Measurements from ENCODE around the gene CUX1. TPM values are rescaled to one million over a fixed set of nuclear protein-coding genes. Genes with fewer than 3 reads are reported as not detected.
"Not testable (repeated sequence)": the region's sequence is repeated elsewhere in the genome, so short reads cannot be mapped to it uniquely, and the experiment has no call there.

Gene CUX1
- total RNA-seq, 2 experiments from 2014 or later = 30.7 to 31.2 TPM

- ChIA-PET CTCF (no interaction called here), POLR2A (no interaction called here)
- Mint-ChIP-seq H3K36me3 (ENCODE audit: low read depth) (no peaks in the 10 kb centered on the region), H3K27ac (no peak overlapping the region), H3K4me3 (no peak overlapping the region), H3K9me3 (ENCODE audit: insufficient read depth) (no peaks in the 10 kb centered on the region), H3K4me1 (ENCODE audit: low read depth) (no peaks in the 10 kb centered on the region), H3K27me3 (ENCODE audit: low read depth) (no peaks in the 10 kb centered on the region)
- DNase-seq = no peak
- ATAC-seq = no peak
Measured at GRCh38 chr7:102000123-102000522, 182.7 kb downstream of the CUX1 start.

GRCh38 chr7:102004229-102004628 is 186.8 kb downstream of the CUX1 start:
- POLR2A ChIA-PET = no interaction called here

GRCh38 chr7:102004848-102005247 is 187.4 kb downstream of the CUX1 start:
- Mint-ChIP-seq H3K36me3 (ENCODE audit: low read depth) (no peaks in the 10 kb centered on the region), H3K27me3 (ENCODE audit: low read depth) (no peaks in the 10 kb centered on the region), H3K4me1 (ENCODE audit: low read depth) (no peaks in the 10 kb centered on the region), H3K27ac (no peak overlapping the region), H3K4me3 (no peak overlapping the region), H3K9me3 (ENCODE audit: insufficient read depth) (no peaks in the 10 kb centered on the region)
- CTCF ChIA-PET = no interaction called here
- DNase-seq (no peak), ATAC-seq (no peak)
- POLR2A ChIA-PET = no interaction called here

More at GRCh38 chr7:102004229-102004628, 186.8 kb downstream of the CUX1 start:
- Mint-ChIP-seq H3K9me3 (ENCODE audit: insufficient read depth) (no peaks in the 10 kb centered on the region), H3K27me3 (ENCODE audit: low read depth) (no peaks in the 10 kb centered on the region), H3K27ac (no peak overlapping the region), H3K36me3 (ENCODE audit: low read depth) (no peaks in the 10 kb centered on the region), H3K4me3 (no peak overlapping the region), H3K4me1 (ENCODE audit: low read depth) (no peaks in the 10 kb centered on the region)
- DNase-seq (no peak), ATAC-seq (no peak)
- CTCF ChIA-PET = no interaction called here

GRCh38 chr7:102005933-102006480 is 188.6 kb downstream of the CUX1 start:
- no peak for DNase-seq
- no peak overlapping the region for H3K4me3 Mint-ChIP-seq
- H3K27me3 Mint-ChIP-seq (ENCODE audit: low read depth) = no peaks in the 10 kb centered on the region
- no peak for ATAC-seq
- ChIA-PET CTCF (no interaction called here), POLR2A (no interaction called here)
- no peaks in the 10 kb centered on the region for H3K4me1 Mint-ChIP-seq (ENCODE audit: low read depth)
- H3K9me3 Mint-ChIP-seq (ENCODE audit: insufficient read depth) = no peaks in the 10 kb centered on the region
- no peaks in the 10 kb centered on the region for H3K36me3 Mint-ChIP-seq (ENCODE audit: low read depth)
- no peak overlapping the region for H3K27ac Mint-ChIP-seq

GRCh38 chr7:102006695-102007094 is 189.3 kb downstream of the CUX1 start:
- ChIA-PET CTCF (no interaction called here), POLR2A (no interaction called here)
- DNase-seq = no peak
- H3K4me1 Mint-ChIP-seq (ENCODE audit: low read depth) = no peaks in the 10 kb centered on the region
- H3K27me3 Mint-ChIP-seq (ENCODE audit: low read depth) = no peaks in the 10 kb centered on the region
- no peak for ATAC-seq
- no peak overlapping the region for H3K27ac Mint-ChIP-seq
- H3K36me3 Mint-ChIP-seq (ENCODE audit: low read depth) = no peaks in the 10 kb centered on the region
- H3K9me3 Mint-ChIP-seq (ENCODE audit: insufficient read depth) = no peaks in the 10 kb centered on the region
- no peak overlapping the region for H3K4me3 Mint-ChIP-seq

GRCh38 chr7:102008535-102009262 is 191.3 kb downstream of the CUX1 start:
- ATAC-seq = no peak
- H3K27ac Mint-ChIP-seq = no peak overlapping the region
- H3K4me1 Mint-ChIP-seq (ENCODE audit: low read depth) = no peaks in the 10 kb centered on the region
- H3K36me3 Mint-ChIP-seq (ENCODE audit: low read depth) = no peaks in the 10 kb centered on the region
- H3K9me3 Mint-ChIP-seq (ENCODE audit: insufficient read depth) = no peaks in the 10 kb centered on the region
- H3K4me3 Mint-ChIP-seq = no peak overlapping the region
- DNase-seq = no peak
- ChIA-PET POLR2A (no interaction called here), CTCF (no interaction called here)
- no peaks in the 10 kb centered on the region for H3K27me3 Mint-ChIP-seq (ENCODE audit: low read depth)

- Mint-ChIP-seq H3K9me3 (ENCODE audit: insufficient read depth) (no peaks in the 10 kb centered on the region), H3K27me3 (ENCODE audit: low read depth) (no peaks in the 10 kb centered on the region), H3K36me3 (ENCODE audit: low read depth) (no peaks in the 10 kb centered on the region), H3K4me3 (no peak overlapping the region), H3K27ac (no peak overlapping the region), H3K4me1 (ENCODE audit: low read depth) (no peaks in the 10 kb centered on the region)
- DNase-seq (no peak), ATAC-seq (no peak)
- CTCF ChIA-PET = no interaction called here
- POLR2A ChIA-PET = no interaction called here
Measured at GRCh38 chr7:102009628-102010027, 192.2 kb downstream of the CUX1 start.

- H3K4me1 Mint-ChIP-seq (ENCODE audit: low read depth); POLR2A ChIA-PET; ATAC-seq; H3K27ac Mint-ChIP-seq; CTCF ChIA-PET; H3K4me3 Mint-ChIP-seq; H3K36me3 Mint-ChIP-seq (ENCODE audit: low read depth); H3K27me3 Mint-ChIP-seq (ENCODE audit: low read depth); H3K9me3 Mint-ChIP-seq (ENCODE audit: insufficient read depth); DNase-seq: not testable (repeated sequence)
Measured at GRCh38 chr7:102012112-102012830, 194.8 kb downstream of the CUX1 start.

GRCh38 chr7:102012941-102013461 is 195.6 kb downstream of the CUX1 start:
- Mint-ChIP-seq H3K36me3 (ENCODE audit: low read depth) (no peaks in the 10 kb centered on the region), H3K27me3 (ENCODE audit: low read depth) (no peaks in the 10 kb centered on the region), H3K4me3 (no peak overlapping the region), H3K4me1 (ENCODE audit: low read depth) (no peaks in the 10 kb centered on the region), H3K9me3 (ENCODE audit: insufficient read depth) (no peaks in the 10 kb centered on the region), H3K27ac (no peak overlapping the region)
- DNase-seq = no peak
- ATAC-seq = no peak
- ChIA-PET CTCF (no interaction called here), POLR2A (no interaction called here)

GRCh38 chr7:102018876-102019275 is 201.4 kb downstream of the CUX1 start:
- no peaks in the 10 kb centered on the region for H3K36me3 Mint-ChIP-seq (ENCODE audit: low read depth)
- no peak overlapping the region for H3K27ac Mint-ChIP-seq
- no peaks in the 10 kb centered on the region for H3K27me3 Mint-ChIP-seq (ENCODE audit: low read depth)
- ATAC-seq = no peak
- ChIA-PET CTCF (no interaction called here), POLR2A (no interaction called here)
- H3K9me3 Mint-ChIP-seq (ENCODE audit: insufficient read depth) = no peaks in the 10 kb centered on the region
- H3K4me1 Mint-ChIP-seq (ENCODE audit: low read depth) = no peaks in the 10 kb centered on the region
- no peak overlapping the region for H3K4me3 Mint-ChIP-seq
- DNase-seq = no peak

GRCh38 chr7:102019461-102019860 is 202.0 kb downstream of the CUX1 start:
- ChIA-PET POLR2A (no interaction called here), CTCF (no interaction called here)
- DNase-seq (no peak), ATAC-seq (no peak)
- H3K27ac Mint-ChIP-seq = no peak overlapping the region
- no peaks in the 10 kb centered on the region for H3K27me3 Mint-ChIP-seq (ENCODE audit: low read depth)
- H3K4me3 Mint-ChIP-seq = no peak overlapping the region
- no peaks in the 10 kb centered on the region for H3K36me3 Mint-ChIP-seq (ENCODE audit: low read depth)
- H3K4me1 Mint-ChIP-seq (ENCODE audit: low read depth) = peaks cover under 1% of the 10 kb centered on the region
- H3K9me3 Mint-ChIP-seq (ENCODE audit: insufficient read depth) = no peaks in the 10 kb centered on the region

- no peaks in the 10 kb centered on the region for H3K36me3 Mint-ChIP-seq (ENCODE audit: low read depth)
- ATAC-seq (no peak), DNase-seq (no peak)
- no peaks in the 10 kb centered on the region for H3K27me3 Mint-ChIP-seq (ENCODE audit: low read depth)
- POLR2A ChIA-PET = no interaction called here
- peaks cover 4% of the 10 kb centered on the region for H3K4me1 Mint-ChIP-seq (ENCODE audit: low read depth)
- CTCF ChIA-PET = no interaction called here
- no peak overlapping the region for H3K27ac Mint-ChIP-seq
- H3K4me3 Mint-ChIP-seq = no peak overlapping the region
- H3K9me3 Mint-ChIP-seq (ENCODE audit: insufficient read depth) = no peaks in the 10 kb centered on the region
Measured at GRCh38 chr7:102021841-102022618, 204.6 kb downstream of the CUX1 start.

Data from activated CD8-positive, alpha-beta T cell treated with anti-CD3 and anti-CD28 coated beads, Interleukin-2, amount 10 ng/mL, durations not matched to agents 7 days and 5 days (primary cell).